Activated T-cell treated with anti-CD3 and anti-CD28 coated beads for 4 hours (primary cell): ENCODE measurements around the gene OPRM1.
"Not testable (repeated sequence)": the region's sequence is repeated elsewhere in the genome, so short reads cannot be mapped to it uniquely, and the experiment has no call there.

Experiments used
- DNase-seq: peaks from one replicate; pipeline ENCODE4 v3.0.0-alpha.2; 2020

The OPRM1 gene

DNA sequence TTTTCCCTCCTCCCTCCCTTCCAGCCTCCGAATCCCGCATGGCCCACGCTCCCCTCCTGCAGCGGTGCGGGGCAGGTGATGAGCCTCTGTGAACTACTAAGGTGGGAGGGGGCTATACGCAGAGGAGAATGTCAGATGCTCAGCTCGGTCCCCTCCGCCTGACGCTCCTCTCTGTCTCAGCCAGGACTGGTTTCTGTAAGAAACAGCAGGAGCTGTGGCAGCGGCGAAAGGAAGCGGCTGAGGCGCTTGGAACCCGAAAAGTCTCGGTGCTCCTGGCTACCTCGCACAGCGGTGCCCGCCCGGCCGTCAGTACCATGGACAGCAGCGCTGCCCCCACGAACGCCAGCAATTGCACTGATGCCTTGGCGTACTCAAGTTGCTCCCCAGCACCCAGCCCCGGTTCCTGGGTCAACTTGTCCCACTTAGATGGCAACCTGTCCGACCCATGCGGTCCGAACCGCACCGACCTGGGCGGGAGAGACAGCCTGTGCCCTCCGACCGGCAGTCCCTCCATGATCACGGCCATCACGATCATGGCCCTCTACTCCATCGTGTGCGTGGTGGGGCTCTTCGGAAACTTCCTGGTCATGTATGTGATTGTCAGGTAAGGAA is at the start of gene OPRM1:
Gene OPRM1, plus strand, starts transcription at position 10 of the 612 bp plus-strand sequence. Its CDS starts 305 bp downstream, at position 315.
- no peak for DNase-seq

DNA sequence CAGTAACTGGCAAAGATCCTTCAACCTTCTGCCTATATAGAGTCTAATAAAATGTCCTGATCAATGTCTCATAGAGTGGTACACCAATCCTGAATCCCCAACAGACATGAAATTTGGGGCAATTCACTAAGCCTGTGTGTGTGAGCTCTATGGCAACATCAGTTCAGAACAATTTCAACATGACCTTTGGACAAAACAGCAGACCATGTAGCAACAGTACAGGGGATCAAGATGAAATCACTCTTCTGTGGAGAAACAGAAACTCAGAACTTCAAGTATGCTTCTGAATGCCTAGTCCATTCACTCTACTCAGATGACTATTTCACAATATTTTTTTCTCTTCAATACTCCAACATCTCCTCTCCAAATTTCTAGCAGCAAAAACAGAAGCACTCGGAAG is 49.1 kb upstream of the OPRM1 start:
- no peak for DNase-seq

DNA sequence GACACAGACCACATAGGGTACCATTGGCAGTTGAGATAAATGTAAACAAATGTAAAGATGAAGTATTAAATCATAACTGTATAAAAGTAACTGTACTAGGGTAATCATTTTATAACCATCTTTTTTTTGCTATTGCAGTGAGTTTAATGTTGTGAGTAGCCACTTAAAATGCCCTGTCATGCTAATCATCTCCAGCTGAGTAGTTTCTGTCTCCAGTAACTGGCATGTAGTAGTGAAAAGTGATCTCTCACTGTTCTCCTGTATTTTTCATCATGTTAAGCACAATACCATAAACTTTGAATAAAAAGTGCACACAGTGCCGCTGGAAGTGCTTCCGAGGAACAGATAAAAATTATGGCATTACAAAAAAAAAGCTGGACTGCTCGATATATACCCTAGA is 45.0 kb upstream of the OPRM1 start:
- DNase-seq: no peak

DNA sequence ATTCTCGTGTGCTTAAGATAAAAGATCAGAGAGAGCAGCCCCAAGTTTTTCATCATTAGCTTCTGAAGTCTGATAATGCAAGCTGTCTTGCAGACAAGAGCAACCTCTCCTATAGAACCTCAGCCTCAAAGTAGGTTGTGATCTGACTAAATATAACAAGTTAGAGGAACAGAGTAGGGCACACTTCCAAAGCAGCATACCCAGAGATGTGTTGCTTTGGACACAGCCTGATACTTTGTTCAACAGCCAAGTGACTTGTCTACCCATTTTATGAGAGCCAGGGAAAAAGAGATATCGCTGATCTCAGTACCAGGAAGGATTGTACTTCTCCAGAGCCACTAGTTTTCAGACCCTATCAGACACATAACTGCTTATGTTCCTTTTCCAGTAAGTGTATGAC is 44.2 kb upstream of the OPRM1 start:
- DNase-seq: no peak

DNA sequence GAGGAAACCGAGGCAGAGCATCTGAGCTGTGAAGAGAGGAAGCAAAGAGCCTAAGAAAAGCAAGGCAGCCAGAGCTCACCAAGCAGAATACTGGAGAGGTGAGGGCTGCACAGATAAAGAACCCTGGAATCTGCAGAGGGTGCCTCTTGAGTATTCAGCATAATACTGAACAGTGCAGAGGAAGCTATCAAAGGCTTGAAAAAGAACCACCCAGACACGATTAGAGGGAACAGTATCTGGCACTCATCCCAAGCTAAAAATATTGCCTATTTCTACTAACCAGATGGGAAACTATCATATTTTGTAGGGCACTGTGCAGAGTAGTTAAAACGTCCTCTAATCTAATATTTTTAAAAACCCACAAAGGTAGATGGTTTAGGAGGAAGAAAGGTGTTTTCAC is 41.8 kb upstream of the OPRM1 start:
- DNase-seq: no peak

DNA sequence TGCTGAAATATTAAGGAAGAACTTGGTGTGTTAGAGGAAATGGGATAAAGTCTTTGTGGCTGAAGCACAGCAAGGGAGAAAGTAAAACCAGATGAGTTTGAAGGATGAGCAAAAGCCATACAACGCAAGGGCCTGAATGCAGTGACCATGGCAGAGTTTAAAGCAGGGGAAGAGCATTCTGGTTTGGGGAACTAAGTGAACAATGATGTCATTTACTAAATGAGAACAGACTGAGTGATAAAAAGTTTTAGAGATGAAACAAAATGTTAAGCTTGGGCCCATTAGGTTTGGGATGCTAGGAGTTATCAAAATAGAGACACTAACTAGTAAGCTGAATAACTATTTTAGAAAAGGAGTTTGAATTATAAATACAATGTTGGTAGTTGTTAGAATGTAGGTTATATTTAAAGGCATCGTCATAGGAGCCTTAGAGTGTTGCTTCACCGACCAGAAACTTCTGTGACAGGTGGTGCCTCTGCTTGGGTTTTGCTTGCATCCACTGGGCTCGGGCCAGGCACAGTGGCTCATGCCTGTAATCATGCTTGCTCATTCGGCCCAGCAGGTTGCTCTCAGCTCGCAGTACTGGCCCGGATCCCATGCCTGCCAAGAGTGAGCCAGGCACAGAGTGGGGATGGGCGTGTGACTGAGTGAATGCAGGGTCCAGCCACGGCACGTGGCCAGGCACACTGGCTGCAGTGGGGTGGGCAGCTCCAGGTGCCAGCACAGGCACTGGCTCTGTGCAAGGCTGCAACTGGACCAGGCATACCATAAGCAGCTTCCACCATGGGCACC is 37.4 kb upstream of the OPRM1 start:
- DNase-seq: no peak

DNA sequence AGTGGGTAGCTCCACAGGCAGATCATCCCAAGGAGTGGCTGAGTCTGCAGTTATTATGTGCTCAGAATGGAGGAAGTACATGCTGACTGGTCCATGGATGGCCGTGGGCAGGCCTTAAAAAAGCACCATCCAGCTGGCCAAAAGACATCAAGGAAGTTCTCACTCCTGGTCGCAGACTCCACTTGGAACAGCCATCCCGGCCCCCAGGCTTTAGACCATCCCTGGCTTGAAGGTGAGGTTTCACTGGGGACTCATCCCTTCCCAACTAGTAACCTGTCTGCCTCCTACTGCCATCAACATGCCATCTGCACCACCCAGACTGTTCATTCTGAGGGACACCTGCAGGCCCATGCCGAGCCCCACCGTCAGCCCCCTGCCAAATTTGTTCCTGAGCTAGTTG is 36.1 kb upstream of the OPRM1 start:
- no peak for DNase-seq

DNA sequence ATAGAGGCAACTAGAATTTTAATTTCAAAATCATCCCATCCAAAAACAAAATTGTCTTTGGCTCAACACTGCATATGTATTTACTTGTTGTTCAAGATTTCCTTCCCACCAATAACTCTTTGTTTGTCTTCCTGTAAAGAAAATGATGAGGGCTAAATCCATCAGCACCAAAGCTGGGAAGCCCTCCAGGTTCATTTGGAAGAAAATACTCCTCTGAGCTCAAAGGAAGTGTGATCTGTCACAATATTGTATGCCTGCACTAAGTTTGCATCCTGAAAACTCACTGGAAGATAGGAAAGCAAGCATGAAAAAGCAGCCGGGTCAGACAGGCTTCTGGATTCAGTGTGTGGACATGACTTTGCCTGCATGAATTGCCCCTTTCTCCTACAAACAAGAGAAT is 28.7 kb upstream of the OPRM1 start:
- DNase-seq: no peak

DNA sequence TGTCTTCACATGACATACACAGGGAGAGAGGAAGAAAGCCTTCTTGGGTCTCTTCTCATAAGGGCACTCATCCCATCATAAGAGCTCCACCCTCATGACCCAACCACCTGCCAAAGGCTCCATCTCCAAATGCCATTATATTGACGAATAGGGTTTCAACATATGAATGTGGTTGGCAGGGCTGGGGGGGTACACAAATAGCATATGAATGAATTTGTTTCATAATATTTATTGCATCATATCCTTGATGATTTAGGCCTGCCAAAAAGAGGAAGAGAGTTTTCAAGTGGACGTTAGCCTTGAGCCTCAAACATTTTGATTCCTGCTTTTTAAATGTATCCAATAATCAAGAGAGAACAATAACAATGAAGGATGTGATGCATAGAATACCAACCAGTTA is 26.2 kb upstream of the OPRM1 start:
- no peak for DNase-seq

DNA sequence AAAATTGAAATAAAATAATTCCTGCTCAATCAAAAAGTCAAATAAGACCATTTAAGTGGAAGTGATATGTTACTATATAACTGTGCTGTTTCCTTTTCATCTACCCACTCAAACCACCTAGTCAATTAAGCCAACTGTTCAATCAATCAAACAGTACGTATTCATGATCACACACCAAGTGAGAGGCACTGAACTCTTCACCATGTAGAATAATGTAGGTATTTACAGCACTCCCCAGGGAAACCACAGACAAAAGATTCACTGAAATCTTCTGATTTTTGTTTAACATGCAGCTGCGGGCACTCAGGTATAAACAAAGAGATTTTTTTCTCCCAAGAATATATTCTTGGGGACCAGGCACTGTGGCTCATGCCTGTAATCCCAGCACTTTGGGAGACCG is 21.3 kb upstream of the OPRM1 start:
- DNase-seq: no peak

DNA sequence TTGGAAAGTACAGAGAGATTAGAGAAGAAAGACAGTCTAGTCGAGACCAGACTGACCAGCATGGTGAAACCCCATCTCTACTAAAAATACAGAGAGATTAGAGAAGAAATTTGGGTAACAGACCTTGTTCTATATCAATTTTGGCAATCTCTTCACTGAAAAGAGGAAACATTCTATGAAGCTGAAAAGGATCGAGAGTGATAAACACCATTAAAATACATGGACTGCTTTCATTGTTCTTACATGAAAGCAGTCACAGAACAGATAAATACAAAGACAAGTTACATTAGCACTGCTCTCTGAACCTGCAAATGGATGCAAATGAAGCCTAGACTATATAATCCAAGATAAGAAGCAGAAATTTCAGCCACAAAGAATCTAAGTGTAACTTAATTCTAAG is 8.4 kb upstream of the OPRM1 start:
- no peak for DNase-seq

DNA sequence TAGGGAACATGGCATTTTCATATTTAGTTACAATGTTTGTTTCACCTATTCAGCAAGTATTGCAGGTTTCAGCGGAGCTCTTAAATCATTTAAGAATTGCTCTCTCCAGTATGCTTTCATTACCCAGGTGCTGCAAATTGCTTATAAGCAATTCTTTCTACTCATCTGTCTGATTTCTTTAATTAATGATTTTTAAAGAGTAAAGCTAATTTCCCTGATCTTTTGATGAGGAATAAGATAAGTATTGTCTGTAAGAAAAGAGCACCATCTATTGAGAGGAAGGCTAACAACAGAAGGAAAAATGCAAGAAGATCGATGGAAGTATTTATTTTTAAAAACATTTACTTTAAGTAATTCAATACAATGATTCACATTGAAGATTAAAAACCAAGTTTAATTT is 2.0 kb downstream of the OPRM1 start:
- no peak for DNase-seq

DNA sequence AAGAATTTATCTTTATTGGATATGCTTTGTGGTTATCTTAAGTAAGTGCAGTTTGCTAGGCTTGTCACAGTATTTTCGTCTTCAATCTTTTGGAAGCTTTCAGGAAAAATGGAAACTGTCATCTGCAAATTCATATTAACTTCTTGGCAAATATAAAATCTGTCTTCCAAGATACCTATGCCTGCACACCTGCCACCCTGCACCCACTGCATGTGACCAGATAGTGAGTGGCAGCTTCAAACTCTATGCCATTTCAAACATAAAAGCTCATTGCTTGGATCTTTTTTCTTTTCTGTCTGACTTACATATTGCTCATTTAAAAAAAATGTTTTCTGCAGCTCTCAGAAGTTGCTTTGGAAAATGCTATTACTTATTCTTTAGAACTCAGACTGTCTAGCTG is 14.1 kb downstream of the OPRM1 start:
- no peak for DNase-seq

DNA sequence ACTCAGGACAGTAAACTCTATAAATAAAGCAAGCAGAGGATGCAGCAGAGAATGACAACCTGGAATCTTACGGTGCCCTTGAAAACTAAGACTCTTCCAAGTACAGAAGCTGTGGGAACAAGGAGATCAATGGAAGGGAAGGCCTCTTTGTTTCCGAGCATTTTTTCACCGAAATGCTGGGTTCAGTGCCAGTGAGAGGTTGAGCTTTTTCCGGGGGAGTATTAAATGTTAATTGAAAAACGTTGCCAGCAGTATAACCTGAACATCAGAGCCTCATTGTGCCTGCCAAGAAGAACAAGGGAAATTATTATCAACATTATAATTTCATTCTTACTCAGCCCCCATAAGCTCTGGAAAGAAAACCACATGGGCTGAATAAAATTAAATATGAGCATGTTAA is 17.5 kb downstream of the OPRM1 start:
- DNase-seq: no peak

DNA sequence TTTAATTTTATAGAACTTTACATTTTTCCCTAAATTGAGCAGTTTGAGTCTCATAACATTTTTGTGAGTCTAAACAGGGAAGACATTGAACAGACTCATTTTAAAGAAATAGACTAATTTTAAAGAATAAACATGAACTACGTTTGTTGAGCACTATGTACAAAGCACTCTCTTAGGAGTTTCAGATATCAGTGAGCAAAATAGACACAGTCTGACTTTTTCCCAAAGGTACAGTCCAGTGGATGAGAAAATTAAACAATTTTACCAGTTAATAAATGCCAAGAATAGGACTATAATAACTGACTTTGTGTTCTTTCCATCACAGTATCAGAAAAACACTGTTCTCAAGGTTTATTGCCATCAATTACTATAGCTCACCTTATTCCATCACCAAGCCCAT is 18.1 kb downstream of the OPRM1 start:
- DNase-seq: no peak

DNA sequence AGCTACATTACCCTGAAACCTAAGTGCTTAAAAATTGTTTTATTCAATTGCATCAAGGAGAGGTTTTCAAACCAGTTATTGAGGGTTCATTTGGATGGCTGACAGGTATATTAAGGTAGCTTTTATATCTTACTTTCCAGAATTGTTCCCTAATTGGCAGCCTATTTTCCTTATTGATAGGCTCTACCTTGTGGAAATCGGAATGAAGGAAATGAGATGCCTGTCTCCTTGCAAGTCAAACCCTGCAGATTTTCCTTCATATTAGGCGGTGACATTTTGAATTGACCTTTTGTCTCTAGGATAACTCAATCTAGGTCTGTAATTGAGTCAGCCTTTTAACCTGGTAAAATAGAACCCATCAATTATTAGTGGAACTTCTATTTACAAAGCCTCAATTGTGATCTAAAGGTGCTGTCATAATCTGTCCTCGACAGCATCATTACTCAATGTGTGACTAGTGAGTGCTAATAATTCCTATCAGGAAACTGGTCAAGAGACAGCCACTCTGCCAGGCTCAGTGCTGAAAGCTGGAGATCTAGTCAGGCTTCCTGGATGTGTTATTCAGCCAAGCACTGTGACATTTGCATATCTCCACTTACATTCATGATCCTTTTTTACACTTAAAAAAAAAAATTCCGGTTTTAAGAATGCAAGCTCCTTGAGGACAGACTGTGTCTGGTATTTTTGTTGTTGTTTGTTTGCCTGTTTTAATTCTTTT is 20.1 kb downstream of the OPRM1 start:
- no peak for DNase-seq

DNA sequence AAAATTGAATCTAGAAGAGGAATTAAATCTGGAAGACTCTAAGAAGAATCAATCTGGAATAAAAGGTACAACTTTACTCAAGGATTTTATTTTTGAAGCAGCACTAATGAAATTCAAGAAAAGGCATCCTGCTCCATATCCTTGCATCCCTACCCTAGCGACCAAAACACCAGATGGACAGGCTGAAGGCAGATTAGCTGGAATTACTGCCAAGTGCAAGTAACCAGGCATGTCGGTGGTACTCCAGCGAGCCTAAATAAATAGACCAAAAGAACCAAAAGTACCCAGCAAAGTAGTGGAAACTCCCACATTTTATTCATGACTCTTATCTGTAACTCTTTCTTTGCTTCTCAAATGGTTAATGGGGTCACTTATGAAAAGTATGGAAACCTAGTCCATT is 21.0 kb downstream of the OPRM1 start:
- no peak for DNase-seq

DNA sequence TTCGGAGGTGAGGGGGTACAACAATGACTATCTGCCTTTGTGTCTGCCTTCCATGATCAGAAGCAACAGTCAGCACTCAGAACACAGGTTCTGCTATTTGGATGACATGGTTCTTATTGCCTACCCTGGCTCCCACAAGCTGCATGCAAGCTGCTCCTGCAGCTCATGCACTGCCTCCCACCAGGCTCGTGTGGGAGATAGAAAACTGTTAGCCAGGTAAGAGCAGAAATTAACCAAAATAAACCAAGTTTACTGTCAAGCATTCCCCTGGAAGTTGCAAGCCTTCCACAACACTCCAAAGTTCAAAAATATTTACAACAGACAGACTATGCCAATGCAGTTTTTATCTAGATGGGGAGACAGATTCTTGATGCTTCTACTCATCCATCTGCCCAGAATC is 31.0 kb downstream of the OPRM1 start:
- no peak for DNase-seq

DNA sequence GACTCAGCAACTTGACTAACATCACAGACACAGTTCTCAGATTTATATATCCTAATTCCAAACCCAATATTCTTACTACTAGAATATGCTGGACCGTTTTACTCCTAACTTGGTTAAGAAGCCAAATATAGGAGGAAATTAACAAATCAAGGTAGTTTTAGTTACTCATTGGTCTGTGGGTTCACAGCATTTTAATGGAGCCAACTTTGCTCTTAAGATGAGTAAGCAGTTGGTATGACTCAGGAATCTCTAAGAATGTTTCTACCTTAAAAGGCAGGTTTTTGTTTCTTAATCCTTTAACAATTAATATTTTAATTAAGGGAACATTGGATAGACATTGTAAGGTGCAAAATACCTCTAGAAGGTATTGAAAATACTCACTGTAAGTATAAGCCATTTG is 31.6 kb downstream of the OPRM1 start:
- DNase-seq: no peak

DNA sequence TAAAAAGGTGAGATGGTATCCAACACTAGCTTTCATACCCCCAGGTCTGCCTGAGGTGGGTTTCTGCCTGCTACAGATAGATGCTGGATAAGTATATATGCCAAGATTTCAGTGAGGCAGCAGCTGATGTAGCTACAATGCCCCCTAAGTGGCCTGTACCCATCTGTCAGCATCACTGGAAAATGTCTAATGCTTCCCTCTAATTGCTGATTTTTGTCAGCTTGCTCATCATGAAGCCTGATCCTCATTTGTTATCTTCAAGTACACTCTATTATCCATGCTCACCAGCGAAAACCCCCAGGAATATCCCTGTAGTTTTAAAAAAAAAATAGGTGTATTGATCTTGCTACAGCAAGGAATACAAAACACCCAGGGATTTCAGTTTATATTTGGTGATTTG is 32.2 kb downstream of the OPRM1 start:
- no peak for DNase-seq

DNA sequence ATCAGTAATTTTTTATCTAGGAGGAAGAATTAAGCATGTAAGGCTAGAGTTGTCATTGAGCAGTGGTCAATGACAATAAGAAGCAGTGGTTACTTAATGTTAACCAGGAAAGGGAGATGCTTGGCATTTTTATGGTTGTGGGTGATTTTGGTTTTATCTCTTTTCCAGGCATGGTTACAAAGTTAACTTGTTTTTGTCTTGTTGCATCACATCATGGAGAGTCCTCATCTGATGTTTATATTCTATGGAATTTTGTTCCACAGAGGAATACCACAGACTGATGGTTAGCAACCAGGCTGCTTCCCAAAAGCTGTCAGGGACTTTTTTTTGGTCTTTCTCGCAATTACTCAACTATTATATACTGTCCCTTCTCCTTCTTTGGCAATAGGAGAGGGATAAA is 32.7 kb downstream of the OPRM1 start:
- DNase-seq: no peak

DNA sequence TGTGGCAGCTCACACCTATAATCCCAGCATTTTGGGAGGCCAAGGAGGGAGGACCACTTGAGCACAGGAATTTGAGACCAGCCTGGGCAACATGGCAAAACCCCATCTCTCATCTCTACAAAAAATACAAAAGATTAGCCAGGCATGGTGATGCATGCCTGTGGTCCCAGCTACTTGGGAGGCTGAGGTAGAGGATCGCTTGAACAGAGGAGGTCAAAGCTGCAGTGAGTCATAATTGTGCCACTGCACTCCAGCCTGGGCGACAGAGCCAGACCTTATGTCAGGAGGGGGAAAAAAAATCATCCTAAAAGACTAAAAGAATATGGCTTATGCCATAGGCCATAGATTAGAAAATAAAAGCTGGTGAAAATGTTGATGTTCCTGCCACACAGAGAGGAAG is 39.6 kb downstream of the OPRM1 start:
- not testable (repeated sequence) for DNase-seq

DNA sequence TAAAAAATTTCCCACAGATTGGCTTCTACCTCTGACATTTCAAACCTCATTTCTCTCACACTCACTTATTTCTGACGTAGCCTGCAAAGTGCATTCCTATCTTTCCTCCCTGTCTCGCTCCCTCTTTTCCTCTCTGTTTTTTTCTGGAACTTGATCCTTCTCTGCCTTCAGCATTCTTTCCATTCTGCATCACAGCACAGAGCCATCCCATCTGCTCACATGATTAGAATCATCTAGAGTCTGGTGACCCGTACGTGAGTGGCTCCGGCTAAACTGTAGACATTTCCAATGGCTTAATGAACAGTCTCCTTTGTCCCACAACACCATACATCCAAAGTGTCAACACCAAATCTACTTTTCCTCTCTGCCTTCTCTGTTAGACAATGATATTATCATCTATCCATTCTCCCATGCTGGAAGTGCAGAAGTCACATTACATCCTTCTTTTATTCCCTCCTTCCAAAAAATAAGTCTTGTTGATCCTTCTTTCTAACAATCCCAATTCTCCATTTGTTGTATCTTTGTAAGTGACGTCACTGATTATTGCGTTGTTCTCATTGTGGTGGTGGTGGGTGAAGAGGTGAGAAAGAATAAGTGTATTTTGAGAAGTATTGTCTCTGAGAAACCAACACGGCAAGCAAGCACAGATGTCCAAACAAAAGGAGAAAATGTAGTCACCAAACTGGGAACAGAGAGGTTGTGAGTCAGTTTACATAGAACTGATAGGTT is 41.6 kb downstream of the OPRM1 start:
- no peak for DNase-seq

DNA sequence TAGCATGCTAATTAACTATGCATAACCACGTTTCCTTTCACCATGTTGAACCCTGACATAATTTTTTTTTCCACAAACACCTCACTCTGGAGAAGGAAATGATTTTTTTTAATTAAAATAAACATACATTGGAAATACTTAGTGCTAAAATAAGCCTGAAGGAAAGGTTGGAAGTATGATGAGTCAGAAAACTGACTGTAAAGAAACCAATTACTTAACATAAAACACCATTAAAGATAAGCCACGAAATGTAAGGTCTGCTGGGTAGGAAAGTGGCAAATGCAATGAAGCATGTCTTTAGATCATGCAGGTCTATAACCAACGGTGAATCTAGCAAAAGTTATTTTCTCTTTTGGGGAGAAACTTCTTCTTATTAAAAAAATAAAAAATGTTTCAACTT is 47.5 kb downstream of the OPRM1 start:
- no peak for DNase-seq
